Muscle of leg (tissue), 11 donors: Measurements from ENCODE around the gene SPTBN1. TPM values are rescaled to one million over a fixed set of nuclear protein-coding genes. Genes with fewer than 3 reads are reported as not detected.

ENCODE experiments used
- DNase-seq: peaks from one replicate; pipeline ENCODE4 v3.0.0; 2013
- H3K27ac ChIP-seq: one replicate; pipeline ENCODE4 v1.5.1; 2013; ENCODE audit warnings: mild to moderate bottlenecking, low read length, control low read depth
- H3K27me3 ChIP-seq: one replicate; pipeline ENCODE4 v1.6.1; 2013; ENCODE audit warnings: low read length; ENCODE audit not compliant: control insufficient read depth, insufficient read depth
- H3K36me3 ChIP-seq: one replicate; pipeline ENCODE4 v1.6.1; 2013; ENCODE audit warnings: low read length; ENCODE audit not compliant: control insufficient read depth, insufficient read depth
- H3K4me1 ChIP-seq: one replicate; pipeline ENCODE4 v1.6.1; 2013; ENCODE audit warnings: low read length; ENCODE audit not compliant: control insufficient read depth, insufficient read depth
- H3K4me3 ChIP-seq: one replicate; pipeline ENCODE4 v1.5.1; 2013; ENCODE audit warnings: low read length, control low read depth
- H3K9me3 ChIP-seq: replicated peaks from 2 replicates; pipeline ENCODE4 v1.6.1; 2013; ENCODE audit warnings: low read depth, low read length; ENCODE audit not compliant: control insufficient read depth
- WGBS: methylation state at CpG from one replicate; pipeline ENCODE4 v1.1.5; 2013; ENCODE audit warnings: missing lambda C conversion rate; ENCODE audit not compliant: insufficient coverage; 5-methylcytosine and 5-hydroxymethylcytosine counted together
- polyA plus RNA-seq, 8 donors: library from polyadenylated mRNA; unstranded; fragments of 120-200 nt; gene quantifications; one replicate each; pipeline versions ENCODE4 v1.2.1 to v1.2.3, GENCODE V29; 2013; ENCODE audit warnings: inconsistent platforms in 1 of 8, low replicate concordance in 1 of 8; ENCODE audit not compliant: insufficient read length in 8 of 8, insufficient read depth in 1 of 8
- total RNA-seq: library from RNA; stranded (reverse); fragments of 120-200 nt; gene quantifications from one replicate; pipeline ENCODE4 v1.2.4, GENCODE V29; 2013

The SPTBN1 gene
- total and polyA plus RNA-seq, 9 donors, result 228 to 333 (median 273) TPM

DNA sequence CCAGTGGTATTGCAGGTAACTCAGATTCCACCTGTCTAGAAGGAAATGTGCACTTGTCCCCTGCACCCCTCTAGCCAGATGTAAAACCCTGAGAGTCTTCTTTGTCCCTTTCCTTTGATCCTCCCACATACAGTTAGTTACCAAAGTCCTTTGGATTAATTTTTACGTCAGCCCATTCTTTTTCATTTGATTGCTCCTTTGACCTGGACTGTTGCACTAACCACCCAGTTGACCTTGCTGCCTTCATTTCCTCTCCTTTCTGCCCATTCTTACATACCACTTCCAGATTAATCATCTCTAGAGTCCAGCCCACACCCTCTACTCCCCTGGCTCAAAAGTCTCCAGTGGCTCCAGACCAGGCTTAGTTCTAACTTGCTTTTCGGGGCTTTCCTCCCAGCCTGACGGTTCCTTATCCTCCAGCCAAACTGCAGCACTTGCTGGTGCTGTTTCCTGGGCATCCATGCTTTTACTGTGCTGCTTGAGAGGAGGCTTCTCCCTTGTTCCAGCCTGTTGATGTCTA is 99.3 kb downstream of the SPTBN1 start:
- WGBS, result 63% methylated on average over 3 of the region's 3 CpGs
- H3K27me3 ChIP-seq, result no peaks in the 10 kb centered on the region
- DNase-seq, result no peak
- peak overlapping the region; percentile 26 for H3K27ac ChIP-seq
- H3K4me3 ChIP-seq, result no peak overlapping the region
- H3K9me3 ChIP-seq, result no peaks in the 10 kb centered on the region
- H3K4me1 ChIP-seq, result peaks cover 59% of the 10 kb centered on the region
- peaks cover 14% of the 10 kb centered on the region for H3K36me3 ChIP-seq

DNA sequence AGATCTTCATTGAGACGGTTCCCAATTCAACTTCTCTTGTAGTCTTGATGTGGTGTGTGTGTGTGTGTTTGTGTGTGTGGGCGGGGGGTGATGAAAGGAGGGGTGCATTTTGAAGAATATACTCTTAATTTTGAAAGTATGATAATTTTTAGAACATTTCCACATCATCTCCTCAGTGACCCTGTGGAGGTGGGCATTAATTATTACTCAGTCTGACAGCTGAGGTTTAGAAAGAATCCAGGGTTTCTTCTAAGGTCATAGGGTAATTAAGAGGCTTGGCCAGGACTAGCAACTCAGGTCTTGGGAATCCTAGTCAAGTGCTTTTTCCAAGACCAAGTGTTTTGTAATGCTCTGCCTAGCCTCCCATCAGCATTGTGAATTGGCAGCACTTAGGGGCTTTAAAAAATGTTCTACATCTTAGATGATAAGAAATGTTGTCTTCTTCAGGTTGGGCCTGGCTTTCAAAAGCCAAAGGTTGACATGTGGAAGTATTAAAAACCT is 100.5 kb downstream of the SPTBN1 start:
- WGBS, result no CpG with 5 or more reads among the region's 2 CpGs
- peak overlapping the region; percentile 92 for H3K27ac ChIP-seq
- H3K36me3 ChIP-seq, result peaks cover 10% of the 10 kb centered on the region
- peaks cover 58% of the 10 kb centered on the region for H3K4me1 ChIP-seq
- no peak overlapping the region for H3K4me3 ChIP-seq
- no peak for DNase-seq
- H3K9me3 ChIP-seq, result no peaks in the 10 kb centered on the region
- no peaks in the 10 kb centered on the region for H3K27me3 ChIP-seq

GRCh38 chr2:54557211-54557600 is 101.1 kb downstream of the SPTBN1 start:
- Histone ChIP-seq H3K4me1 (peaks cover 58% of the 10 kb centered on the region), H3K27ac (peak overlapping the region; percentile 92), H3K9me3 (no peaks in the 10 kb centered on the region), H3K4me3 (no peak overlapping the region), H3K27me3 (no peaks in the 10 kb centered on the region), H3K36me3 (peaks cover 10% of the 10 kb centered on the region)
- no peak for DNase-seq
- whole genome bisulfite sequencing, result no CpG with 5 or more reads among the region's 1 CpG

DNA sequence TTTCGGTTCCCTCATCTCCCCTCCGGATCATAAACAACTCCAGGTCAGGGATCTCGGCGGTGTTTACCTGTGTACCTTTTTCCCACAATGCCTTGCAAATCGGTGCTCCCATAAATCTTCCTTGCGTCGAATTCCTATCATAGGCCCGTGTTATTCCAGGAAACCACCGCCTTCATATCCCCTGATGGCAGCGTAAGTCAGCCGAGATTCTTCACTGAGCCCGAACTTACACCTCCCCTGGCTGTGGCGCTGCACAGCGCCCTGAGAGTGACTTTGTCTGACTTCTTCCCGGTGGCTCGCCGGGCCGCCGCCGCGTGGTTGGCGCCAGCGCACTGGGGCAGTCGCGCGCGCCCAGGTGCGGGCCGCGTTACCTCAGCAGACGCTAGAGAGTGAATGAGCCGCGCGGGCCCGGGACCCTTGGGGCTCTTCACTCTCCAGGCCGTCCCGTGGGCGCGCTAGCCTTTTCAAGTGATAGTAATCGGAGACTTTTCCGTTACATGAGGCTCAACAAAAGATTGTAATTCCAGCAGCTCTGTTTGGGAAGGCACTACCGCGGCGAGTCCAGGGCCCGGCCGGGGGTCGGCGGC is 101.6 kb downstream of the SPTBN1 start:
- H3K4me1 ChIP-seq, result peaks cover 55% of the 10 kb centered on the region
- DNase-seq, result peak; percentile 69
- WGBS, result 3% methylated on average over 47 of the region's 48 CpGs
- H3K36me3 ChIP-seq, result peaks cover 10% of the 10 kb centered on the region
- H3K4me3 ChIP-seq, result peak overlapping the region; percentile 28
- H3K9me3 ChIP-seq, result no peaks in the 10 kb centered on the region
- no peaks in the 10 kb centered on the region for H3K27me3 ChIP-seq
- H3K27ac ChIP-seq, result peak overlapping the region; percentile 92

DNA sequence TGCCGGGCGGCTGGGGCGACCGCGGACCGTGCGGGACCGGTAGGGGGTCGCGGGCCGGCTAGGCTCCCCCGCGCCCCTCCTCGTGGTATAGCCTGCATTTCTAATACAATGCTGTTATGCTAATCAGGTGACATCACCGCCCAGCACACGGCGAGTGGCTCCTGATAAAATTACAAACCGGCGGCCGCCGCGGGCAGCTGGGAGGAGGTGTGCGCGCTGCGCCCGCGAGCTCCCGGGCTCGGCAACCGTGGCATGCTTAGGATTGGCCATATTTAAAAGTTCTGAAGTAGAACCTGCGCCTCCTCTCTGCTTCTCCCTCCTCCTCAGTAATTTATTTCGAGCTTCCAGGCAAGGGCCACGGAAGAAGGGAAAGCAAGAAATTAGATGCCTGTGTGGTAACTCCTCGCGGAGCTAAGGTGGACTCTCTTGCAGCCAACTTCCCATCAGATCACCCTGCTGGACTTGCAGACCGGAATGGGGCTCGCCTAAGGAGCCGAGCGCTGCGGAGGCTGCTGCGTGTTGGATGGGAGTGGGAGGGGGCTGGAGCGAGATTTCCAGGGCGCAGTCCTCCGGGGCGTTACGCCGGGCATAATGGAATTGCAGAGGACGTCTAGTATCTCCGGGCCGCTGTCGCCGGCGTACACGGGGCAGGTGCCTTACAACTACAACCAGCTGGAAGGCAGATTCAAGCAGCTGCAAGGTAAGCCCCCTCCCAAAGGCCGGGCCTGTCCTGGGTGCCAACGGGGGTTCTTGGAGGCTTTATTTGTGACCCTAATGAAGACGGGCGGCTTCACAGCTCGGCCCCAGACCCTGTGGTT is 102.3 kb downstream of the SPTBN1 start:
- Histone ChIP-seq H3K27me3 (no peaks in the 10 kb centered on the region), H3K36me3 (peaks cover 10% of the 10 kb centered on the region), H3K9me3 (no peaks in the 10 kb centered on the region), H3K4me1 (peaks cover 50% of the 10 kb centered on the region), H3K4me3 (peak overlapping the region; percentile 47), H3K27ac (peak overlapping the region; percentile 92)
- DNase-seq, result peak; percentile 72
- WGBS, result 3% methylated on average over 42 of the region's 59 CpGs

DNA sequence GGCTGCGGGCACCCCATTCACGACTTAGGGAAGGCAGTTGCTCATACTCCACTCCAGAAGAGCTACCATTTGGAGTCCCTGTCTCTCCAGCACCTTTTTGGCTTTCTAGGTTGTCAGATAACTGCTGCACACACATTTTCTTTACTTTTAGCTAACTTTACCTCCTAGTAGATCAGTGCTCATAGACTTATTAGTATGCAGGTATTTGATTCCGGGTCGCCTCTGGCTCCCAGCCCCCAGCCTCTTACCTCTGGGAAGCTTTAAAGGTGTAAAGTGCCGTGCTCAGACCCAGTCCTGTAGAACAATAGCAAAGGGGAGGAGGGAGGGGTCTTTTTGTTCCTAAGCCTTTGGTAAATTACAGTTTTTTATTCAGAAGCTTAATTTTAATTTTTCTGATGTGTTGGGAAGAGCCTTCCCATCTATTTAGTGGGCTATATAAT is 102.9 kb downstream of the SPTBN1 start:
- DNase-seq, result no peak
- 28% methylated on average over 3 of the region's 5 CpGs for WGBS
- Histone ChIP-seq H3K9me3 (no peaks in the 10 kb centered on the region), H3K27ac (peak overlapping the region; percentile 92), H3K36me3 (peaks cover 10% of the 10 kb centered on the region), H3K4me1 (peaks cover 50% of the 10 kb centered on the region), H3K27me3 (no peaks in the 10 kb centered on the region), H3K4me3 (peak overlapping the region; percentile 47)

DNA sequence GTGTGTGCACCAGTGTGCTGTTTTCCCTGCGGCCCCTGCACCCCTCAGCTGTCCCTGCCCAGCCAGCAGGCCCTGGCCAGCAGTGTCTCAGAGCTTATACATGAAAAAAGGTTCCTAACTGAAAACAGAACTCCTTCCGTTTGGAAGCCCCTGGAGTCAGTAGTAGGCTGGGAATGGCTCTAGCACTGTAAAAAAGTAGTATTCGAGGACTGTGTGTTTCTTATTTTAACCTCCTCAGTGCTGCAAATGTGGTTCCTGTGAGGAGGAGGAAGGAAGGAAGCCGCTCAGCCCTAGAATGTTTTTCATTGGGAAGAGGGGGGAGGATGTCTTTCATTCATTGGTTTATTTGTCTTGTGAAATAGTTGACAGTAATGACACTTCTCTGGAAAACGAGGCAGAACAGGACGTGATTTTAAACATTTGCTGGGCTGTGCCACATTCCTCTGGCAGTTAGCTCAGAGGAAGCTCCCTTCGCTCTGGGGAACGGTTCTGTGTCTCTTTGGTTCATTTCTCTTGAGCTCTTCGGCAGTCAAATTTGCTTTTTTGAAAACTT is 103.5 kb downstream of the SPTBN1 start:
- peaks cover 8% of the 10 kb centered on the region for H3K36me3 ChIP-seq
- H3K27ac ChIP-seq, result peak overlapping the region; percentile 92
- DNase-seq, result peak; percentile 85
- peak overlapping the region; percentile 47 for H3K4me3 ChIP-seq
- H3K4me1 ChIP-seq, result peaks cover 52% of the 10 kb centered on the region
- no peaks in the 10 kb centered on the region for H3K9me3 ChIP-seq
- WGBS, result 6% methylated on average over 5 of the region's 9 CpGs
- no peaks in the 10 kb centered on the region for H3K27me3 ChIP-seq

DNA sequence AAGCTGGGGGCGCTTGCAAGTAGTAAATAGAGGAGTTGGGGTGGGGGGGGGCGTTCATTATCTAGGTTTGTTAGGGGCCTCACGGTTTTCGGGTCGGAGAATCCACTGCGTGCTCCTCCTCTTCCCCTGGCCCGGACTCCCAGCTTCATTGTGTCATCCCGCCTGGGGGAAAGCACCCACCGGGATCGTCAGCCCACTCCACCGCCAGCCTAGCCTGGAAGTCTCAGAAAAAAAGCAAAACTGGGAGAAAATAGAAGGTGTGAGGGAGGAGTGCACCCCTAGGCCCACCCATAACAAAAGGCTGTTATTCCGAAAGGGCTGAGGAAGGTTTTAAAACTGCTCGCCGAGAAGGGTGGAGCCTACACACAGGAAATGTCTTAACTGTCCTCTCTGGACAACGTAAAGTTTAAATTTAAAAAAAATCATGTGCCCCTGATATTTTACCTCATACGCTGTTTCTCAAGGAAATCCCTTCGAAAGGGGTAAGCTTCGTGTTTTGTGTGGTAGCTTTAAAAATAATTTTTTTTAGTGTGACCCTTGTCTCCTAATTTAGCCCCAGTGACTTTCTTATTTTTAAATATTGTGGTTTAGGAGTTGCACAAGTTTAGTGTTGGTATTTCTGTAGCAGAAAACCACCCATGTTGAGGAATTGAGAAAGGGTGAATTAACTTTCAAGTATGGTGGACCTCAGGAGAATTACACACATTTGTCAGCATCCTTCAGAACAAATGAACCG is 104.2 kb downstream of the SPTBN1 start:
- Histone ChIP-seq H3K27ac (peak overlapping the region; percentile 92), H3K36me3 (peaks cover 5% of the 10 kb centered on the region), H3K4me3 (peak overlapping the region; percentile 47), H3K27me3 (no peaks in the 10 kb centered on the region), H3K4me1 (peaks cover 48% of the 10 kb centered on the region), H3K9me3 (no peaks in the 10 kb centered on the region)
- 7% methylated on average over 6 of the region's 19 CpGs for WGBS
- peak; percentile 85 for DNase-seq

- 86% methylated on average over 1 of the region's 4 CpGs for WGBS
- DNase-seq, result no peak
- no peaks in the 10 kb centered on the region for H3K9me3 ChIP-seq
- peaks cover 45% of the 10 kb centered on the region for H3K4me1 ChIP-seq
- H3K27me3 ChIP-seq, result no peaks in the 10 kb centered on the region
- H3K4me3 ChIP-seq, result no peak overlapping the region
- no peaks in the 10 kb centered on the region for H3K36me3 ChIP-seq
- H3K27ac ChIP-seq, result peak overlapping the region; percentile 38
Observed at GRCh38 chr2:54561010-54561409, 104.9 kb downstream of the SPTBN1 start.
